SHP77 (cell line): Measurements from ENCODE around the gene UBE2D2.
A peak's percentile ranks its signal among the peaks of the same experiment; 100 is the strongest.
"Not testable (repeated sequence)": the region's sequence is repeated elsewhere in the genome, so short reads cannot be mapped to it uniquely, and the experiment has no call there.

Experiments used
- DNase-seq, 2 experiments: peaks; one replicate each; lab custom pipeline; 2025; lab: John Stamatoyannopoulos, UW

UBE2D2 gene

DNA sequence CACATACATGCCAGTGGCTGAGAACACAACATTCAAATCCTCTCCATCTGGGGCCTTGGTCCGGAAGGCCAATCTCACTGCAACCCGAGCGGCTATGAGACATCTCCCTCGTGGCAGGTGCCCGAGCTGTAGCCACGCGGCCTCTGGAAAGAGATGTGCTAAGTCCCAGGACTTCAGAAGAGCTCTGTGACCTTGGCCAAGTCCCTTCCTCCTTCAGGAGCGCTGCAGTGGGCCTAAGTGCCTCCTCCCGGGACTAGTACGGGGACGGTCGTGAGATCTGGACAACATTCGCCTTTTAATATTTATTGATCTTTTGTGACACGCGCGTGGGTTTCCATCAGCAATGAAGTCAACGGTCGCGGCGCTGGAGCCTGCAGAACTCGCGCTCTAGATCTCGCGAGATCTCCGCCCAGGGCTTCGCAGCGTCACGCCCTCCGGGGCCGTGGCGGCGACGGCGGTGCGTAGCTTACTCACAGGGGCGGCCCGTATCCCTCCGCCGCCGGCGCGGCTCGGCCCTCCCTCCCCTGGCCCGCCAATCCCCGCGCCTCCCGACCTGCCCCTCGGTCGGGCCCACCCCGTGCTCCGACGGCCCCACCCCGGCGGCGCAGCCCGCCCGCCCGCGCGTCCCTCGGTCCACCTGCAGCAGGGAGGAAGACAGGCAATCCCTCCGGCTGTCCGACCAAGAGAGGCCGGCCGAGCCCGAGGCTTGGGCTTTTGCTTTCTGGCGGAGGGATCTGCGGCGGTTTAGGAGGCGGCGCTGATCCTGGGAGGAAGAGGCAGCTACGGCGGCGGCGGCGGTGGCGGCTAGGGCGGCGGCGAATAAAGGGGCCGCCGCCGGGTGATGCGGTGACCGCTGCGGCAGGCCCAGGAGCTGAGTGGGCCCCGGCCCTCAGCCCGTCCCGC lies at the start of gene UBE2D2:
TSS of gene UBE2D2 (plus strand) at position 588 of the 903 bp plus-strand sequence. CDS start 453 bp downstream, outside the sequence.
- peak; percentile 97 to 99 for DNase-seq

DNA sequence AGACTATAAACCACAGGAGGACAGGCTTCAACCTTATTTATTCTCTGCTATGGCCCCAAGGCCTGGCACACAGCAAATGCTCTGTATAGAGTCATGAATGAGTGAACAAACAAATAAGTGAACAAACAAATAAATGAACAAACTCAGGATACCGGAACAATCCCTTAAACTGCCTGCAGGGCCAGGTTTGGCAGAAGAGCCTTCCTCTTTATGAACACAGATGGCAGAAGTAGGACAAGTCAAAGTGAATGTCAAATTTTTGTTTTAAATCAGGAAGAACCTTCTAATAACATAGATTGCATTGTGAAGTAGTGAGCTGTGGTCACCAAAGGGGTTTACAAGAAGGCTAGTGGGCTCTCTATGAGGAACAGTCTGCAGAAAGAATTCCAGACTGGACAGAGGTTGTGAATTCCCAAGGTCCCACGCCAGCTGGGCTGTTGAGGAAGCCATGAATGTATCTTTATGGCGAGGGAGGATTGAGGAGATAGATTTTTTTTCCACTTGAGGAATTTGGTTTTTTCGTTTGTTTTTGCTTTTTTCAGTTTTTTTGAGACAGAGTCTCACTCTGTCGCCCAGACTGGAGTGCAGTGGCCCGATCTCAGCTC lies 48.3 kb upstream of the UBE2D2 start:
- DNase-seq = no peak

- peak; percentile 87 to 90 for DNase-seq
Measured at GRCh38 chr5:139513434-139513833, 47.7 kb upstream of the UBE2D2 start.

DNA sequence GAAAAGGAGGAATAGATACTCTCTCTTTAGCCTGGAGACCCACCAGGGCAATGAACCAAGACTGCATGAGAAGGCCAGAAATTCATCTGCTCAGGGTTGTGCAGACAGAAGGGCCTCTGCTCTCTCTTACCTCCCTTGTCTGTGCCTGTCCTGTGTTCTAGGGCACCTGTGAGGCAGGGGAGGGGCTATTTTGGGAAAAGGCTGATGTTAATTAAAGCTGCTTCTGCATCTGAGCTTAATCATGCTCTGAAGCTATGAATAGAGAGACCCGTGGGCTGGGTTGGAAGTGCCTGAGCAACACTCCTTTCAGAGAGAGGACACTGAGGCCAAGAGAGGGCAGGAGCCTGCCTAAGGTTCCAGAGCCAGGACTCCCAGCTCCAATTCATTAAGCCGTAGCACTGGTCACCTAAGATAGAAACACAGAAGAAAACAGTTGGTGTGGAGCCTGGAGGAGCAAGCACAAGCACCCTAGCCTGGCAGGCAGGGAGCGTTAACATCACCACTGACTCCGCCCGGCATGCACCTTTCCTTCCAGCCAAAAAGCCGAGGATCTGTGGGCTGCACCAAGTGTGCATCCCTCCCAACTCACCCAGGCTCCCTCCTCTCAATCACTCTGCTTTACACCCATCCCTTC lies 47.2 kb upstream of the UBE2D2 start:
- no peak for DNase-seq

DNA sequence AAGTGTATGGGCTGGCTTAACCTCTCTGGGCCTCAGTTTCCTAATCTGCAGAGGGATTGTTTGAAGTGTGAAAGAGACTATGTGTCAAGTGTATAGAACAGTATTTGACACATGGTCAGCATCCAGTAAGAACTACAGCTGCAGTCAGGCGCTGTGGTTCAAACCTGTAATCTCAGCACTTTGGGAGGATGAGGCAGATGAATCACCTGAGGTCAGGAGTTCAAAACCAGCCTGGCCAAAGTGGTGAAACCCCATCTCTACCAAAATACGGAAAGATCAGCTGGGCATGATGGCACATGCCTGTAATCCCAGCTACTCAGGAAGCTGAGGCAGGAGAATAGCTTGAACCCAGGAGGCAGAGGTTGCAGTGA lies 46.7 kb upstream of the UBE2D2 start:
- DNase-seq = no peak

DNA sequence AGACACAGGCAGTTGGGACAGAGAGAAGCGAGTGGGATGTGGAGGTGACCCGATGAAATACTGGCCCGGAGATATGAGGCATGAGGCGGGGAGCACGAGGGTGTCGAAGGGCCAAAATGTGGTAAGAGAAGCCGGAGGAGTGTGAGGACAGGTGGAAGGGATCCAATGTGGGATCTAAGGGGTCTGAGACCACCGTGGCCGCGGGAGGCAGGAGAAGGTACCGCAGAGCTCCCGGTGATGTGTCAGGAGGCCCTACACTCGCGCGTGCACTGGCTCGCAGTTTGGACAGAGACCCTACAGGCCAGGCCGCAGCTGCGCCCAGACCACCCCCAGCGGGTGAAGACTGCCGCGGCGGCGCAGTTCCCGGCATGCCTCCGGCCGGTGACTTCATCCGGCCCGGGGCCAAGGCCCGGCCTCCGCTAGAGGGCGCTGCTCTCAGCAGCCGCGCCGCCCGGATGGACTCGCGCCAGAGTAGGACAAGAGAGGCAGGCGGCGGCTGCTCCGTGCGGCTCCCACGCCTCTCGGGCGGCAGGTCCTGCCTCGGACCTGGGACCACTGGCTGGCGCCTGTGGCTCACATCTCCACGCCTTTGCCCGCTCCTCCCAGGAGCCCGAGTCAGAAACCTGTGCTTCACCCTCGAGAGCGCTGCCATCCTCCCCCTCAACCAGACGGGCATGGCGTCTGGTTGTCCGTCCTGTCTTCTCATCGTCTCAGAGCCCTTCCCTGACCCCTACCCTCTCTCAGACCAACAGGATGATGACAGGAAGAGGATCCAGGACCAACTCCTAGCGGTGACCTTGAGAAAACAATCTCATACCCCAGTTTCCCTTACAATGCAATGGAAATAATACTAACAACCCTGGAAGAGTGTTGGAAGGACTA lies 43.2 kb upstream of the UBE2D2 start:
- peak; percentile 82 to 92 for DNase-seq

DNA sequence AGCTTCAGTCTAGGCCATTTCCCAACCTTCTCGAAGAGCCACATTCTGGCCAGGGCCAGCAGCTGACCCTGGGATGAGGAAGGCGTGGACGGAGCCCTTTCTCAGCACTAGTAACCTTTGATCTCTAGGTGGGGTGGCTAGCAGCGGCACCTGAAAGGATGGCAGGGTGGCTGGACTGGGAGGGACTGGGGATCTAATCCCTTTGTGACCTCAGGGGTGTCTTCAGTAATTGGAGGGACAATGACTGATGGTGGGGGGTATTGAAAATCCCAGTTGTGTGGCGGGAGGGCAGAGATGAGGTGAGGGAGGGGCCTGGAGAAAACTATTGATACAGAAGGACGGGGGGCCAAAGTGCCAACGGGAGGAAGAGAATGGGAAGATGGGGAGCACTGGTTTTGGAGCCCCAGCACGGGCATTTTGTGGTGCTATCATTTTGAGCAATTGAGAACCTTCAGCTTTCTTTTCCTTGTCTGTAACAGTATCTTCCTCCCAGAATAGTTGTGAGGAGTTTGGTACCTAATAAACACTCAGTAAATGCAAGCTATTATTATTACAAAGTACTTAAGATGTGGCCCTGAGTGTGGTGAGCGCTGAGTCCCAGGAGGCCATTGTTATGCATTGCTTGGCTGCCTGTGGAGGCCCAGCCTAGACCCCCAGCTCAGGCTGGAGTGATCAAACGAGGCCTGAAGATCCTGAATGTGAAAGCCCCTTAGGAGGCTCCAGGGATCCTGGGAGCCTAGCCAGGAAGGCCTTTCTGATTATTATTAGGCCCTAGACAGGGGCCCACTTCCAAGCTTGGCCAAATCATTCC lies 37.3 kb upstream of the UBE2D2 start:
- no peak for DNase-seq

- no peak for DNase-seq
Measured at GRCh38 chr5:139524446-139524845, 36.7 kb upstream of the UBE2D2 start.

DNA sequence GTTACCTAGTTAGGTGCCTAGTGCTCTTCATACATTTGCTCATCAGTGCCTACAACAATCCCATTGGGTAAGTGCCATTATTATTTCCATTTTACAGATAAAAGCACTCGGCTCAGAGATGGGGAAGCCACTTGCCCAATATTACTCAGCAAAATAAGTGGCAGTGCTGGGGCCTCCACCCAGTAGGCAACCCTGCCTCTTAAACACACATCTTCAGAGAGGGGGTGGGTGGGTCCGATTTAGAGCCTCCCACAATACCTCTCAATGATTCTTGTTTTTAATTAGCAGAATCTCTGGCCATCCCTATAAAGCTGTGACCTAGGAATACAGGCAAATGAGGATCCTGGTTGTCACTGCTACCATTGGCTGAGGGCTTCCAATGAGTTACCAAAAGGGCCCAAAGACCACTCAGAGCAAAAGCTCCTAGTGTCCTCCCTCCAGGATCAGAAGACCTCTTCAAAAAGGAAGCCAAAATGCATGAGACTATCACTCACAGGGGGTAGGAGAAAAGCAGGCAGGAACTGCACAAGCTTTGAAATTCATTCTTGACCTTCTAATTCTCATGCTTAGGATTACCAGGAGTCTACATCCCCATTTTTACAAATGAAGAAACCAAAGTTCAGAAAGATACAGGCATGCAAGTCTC lies 36.1 kb upstream of the UBE2D2 start:
- no peak for DNase-seq

DNA sequence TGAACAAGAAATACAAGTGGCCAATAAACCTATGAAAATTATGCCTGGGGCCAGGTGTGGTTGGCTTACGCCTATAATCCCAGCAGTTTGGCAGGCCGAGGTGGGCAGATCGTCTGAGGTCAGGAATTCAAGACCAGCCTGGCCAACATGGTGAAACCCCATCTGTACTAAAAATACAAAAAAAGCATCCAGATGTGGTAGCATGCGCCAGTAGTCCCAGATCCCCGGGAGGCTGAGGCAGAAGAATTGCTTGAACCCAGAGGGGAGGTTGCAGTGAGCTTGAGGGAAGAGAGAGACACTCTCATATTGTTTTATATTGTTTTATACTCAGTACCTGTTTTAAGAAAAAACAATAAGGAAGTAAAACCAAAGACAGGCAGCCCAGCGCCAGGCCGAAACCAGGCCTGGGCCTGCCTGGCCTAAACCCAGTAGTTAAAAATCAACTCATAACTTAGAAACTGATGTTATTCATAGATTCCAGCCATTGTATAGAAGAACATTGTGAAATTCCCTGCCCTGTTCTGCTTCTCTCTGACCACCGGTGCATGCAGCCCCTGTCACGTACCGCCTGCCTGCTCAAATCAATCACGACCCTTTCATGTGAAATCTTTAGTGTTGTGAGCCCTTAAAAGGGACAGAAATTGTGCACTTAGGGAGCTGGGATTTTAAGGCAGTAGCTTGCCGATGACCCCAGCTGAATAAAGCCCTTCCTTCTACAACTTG lies 35.4 kb upstream of the UBE2D2 start:
- DNase-seq = not testable (repeated sequence)

- DNase-seq = not testable (repeated sequence)
Measured at GRCh38 chr5:139526309-139527089, 34.6 kb upstream of the UBE2D2 start.

DNA sequence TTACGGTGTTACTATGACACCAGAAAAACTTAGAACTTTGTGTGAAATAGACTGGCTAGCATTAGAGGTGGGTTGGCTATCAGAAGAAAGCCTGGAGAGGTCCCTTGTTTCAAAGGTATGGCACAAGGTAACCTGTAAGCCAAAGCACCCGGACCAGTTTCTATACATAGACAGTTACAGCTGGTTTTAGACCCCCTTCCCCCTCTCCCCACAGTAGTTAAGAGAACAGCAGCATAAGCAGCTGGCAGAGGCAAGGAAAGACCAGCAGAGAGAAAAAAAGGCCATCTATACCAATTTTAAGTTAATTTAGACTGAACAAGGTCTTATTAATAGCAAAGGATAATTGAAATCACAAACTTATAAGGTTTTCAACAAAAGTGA lies 34.1 kb upstream of the UBE2D2 start:
- DNase-seq = not testable (repeated sequence)

DNA sequence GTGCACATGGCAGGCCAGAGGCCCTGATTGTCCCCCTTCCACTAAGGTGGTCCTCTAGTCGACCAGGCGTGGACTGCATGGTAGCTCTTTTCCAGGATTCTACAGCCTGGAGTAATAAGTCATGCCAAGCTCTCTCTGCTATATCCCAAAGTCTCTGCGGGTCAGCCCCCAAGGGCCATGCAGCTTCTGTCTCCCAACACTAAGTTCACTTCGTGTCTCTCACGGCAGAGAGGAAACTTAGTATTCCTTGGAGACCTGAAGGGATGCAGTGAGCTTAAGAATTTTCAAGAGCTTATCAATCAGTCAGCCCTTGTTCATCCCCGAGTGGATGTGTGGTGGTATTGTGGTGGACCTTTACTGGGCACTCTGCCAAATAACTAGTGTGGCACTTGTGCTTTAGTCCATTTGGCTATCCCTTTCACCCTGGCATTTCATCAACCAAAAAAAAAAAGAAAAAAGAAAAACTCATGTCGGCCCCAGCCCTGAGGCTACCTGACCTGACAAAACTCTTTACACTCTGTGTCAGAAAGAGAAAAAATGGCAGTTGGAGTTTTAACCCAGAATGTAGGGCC lies 33.2 kb upstream of the UBE2D2 start:
- DNase-seq = not testable (repeated sequence)

DNA sequence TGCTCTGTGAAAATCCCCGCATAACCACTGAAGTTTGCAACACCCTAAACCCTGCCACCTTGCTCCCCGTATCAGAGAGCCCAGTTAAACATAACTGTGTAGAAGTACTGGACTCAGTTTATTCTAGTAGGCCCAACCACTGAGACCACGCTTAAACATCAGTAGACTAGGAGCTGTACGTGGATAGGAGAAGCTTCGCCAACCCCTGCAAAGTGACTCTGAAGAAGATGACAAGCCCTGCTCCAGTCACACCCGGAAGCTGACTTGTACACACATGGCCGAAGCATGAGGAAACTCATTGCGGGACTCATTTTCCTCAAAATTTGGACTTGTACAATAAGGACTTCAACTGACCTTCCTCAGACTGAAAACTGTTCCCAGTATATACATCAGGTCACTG lies 32.4 kb upstream of the UBE2D2 start:
- DNase-seq = not testable (repeated sequence)

GRCh38 chr5:139530079-139530478 lies 31.1 kb upstream of the UBE2D2 start:
- not testable (repeated sequence) for DNase-seq

GRCh38 chr5:139531772-139532169 lies 29.4 kb upstream of the UBE2D2 start:
- DNase-seq = no peak

- DNase-seq = no peak
Measured at GRCh38 chr5:139543423-139543991, 17.6 kb upstream of the UBE2D2 start.

GRCh38 chr5:139546593-139546992 lies 14.5 kb upstream of the UBE2D2 start:
- DNase-seq = not testable (repeated sequence)
